ENCODE measurements around the gene MAMDC2. TPM values are rescaled to one million over a fixed set of nuclear protein-coding genes. Genes with fewer than 3 reads are reported as not detected.

Gene MAMDC2
- total RNA-seq, 1 experiment from 2014 or later = 4.6 TPM

DNA sequence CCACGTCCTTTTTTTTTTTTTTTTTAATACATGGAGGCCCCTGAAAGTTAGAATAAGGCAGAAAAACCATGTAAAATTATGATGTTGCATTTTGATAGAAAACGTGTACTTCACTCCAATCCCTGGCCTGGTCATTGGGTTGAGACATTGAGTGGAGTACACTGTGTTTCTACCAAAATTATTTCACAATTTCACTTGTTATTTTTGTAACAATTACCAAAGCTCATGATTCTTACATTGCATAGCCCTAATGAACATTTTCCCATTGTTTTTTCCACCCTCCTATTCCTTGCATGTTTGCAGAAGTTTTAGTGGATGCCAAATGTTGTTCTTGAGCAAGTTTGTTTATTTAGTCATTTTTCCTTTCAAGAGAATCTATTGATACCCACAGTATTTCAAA, 21.9 kb downstream of the MAMDC2 start:
- TF ChIP-seq CTCF (conservative IDR thresholded peaks at IDR 0.05) = no peak

More for the DNA sequence above, 21.9 kb downstream of the MAMDC2 start:
- no peak overlapping the region for H3K14ac ChIP-seq (ENCODE audit: insufficient read depth, low read length)
- H3K4me1 ChIP-seq (ENCODE audit: insufficient read depth, low read length) = peaks cover 6% of the 10 kb centered on the region
- Mint-ChIP-seq H3K27me3 (ENCODE audit: low read depth) (no peaks in the 10 kb centered on the region), H3K4me1 (peaks cover 12 to 15% of the 10 kb centered on the region in 2 experiments), H3K36me3 (ENCODE audit: insufficient read depth in 1 of 3, low read depth in 3 of 3) (no peaks in the 10 kb centered on the region), H3K27ac (no peak overlapping the region), H3K9me3 (no peaks in the 10 kb centered on the region), H3K4me3 (no peak overlapping the region)
- H2BK15ac ChIP-seq (ENCODE audit: low read depth, low read length) = no peak overlapping the region
- no peak overlapping the region for H3T11ph ChIP-seq (ENCODE audit: low read length)
- H2AK5ac ChIP-seq (ENCODE audit: insufficient read length, low read length) = no peak overlapping the region
- H3K23ac ChIP-seq (ENCODE audit: insufficient read length, low read depth, low read length) = no peak overlapping the region
- WGBS (ENCODE audit: extremely low coverage, insufficient read length, low lambda C conversion rate) = no CpG with 5 or more reads among the region's 2 CpGs
- no peaks in the 10 kb centered on the region for H3K23me2 ChIP-seq (ENCODE audit: insufficient read length, low read depth, low read length, poor library complexity, severe bottlenecking)
- no peaks in the 10 kb centered on the region for H3K79me2 ChIP-seq (ENCODE audit: insufficient read depth, low read length)
- H3K9me3 ChIP-seq (ENCODE audit: control insufficient read depth, low read depth, low read length) = no peaks in the 10 kb centered on the region
- no peak overlapping the region for H4K5ac ChIP-seq (ENCODE audit: insufficient read length, low read depth, low read length)
- H2BK12ac ChIP-seq (ENCODE audit: insufficient read length, low read depth, low read length) = no peak overlapping the region
- H4K20me1 ChIP-seq (ENCODE audit: control insufficient read depth, insufficient read depth, insufficient read length) = no peaks in the 10 kb centered on the region
- no peak overlapping the region for H2AFZ ChIP-seq (ENCODE audit: low read length)
- no peak overlapping the region for H3K4me2 ChIP-seq (ENCODE audit: insufficient read depth, insufficient read length, low read length)
- no peak overlapping the region for H4K91ac ChIP-seq (ENCODE audit: insufficient read length, low read depth, low read length)
- H3K27ac ChIP-seq (ENCODE audit: insufficient read length, low read depth, low read length) = no peak overlapping the region
- H3K18ac ChIP-seq (ENCODE audit: insufficient read length, low read depth, low read length) = no peak overlapping the region
- no peak overlapping the region for H3K56ac ChIP-seq (ENCODE audit: insufficient read length, low read depth, low read length)
- H2BK5ac ChIP-seq (ENCODE audit: insufficient read length, low read length) = no peak overlapping the region
- DNase-seq = no peak
- no peak overlapping the region for H3K4ac ChIP-seq (ENCODE audit: low read depth, low read length)
- no peaks in the 10 kb centered on the region for H3K79me1 ChIP-seq (ENCODE audit: insufficient read depth, low read depth, low read length, poor library complexity, severe bottlenecking)
- H4K8ac ChIP-seq (replicated peaks; ENCODE audit: insufficient read length, low read depth, low read length) = no peak overlapping the region
- no peaks in the 10 kb centered on the region for H3K27me3 ChIP-seq (ENCODE audit: insufficient read depth, low read length)
- H2BK20ac ChIP-seq (ENCODE audit: low read depth, low read length, poor library complexity, severe bottlenecking) = no peak overlapping the region
- H2BK120ac ChIP-seq (ENCODE audit: low read depth, low read length, poor library complexity, severe bottlenecking) = no peak overlapping the region
- no peak overlapping the region for H3K9ac ChIP-seq (ENCODE audit: extremely low read depth, insufficient read length, low read length)
